IMR-90 (cell line): ENCODE data around the gene MAML2. TPM values are rescaled to one million over a fixed set of nuclear protein-coding genes. Genes with fewer than 3 reads are reported as not detected.

Source experiments
- ATAC-seq: fragments of 200-7000 bp; cut with Tn5 transposase; 2 replicates; pipeline ENCODE4 v1.9.1; 2020; ENCODE audit warnings: low read depth, mild to moderate bottlenecking, moderate library complexity
- BruUV-seq: library from RNA; stranded (reverse); fragments of 400-500 nt; replicated peaks from 2 replicates; lab custom pipeline; 2021; lab: Mats Ljungman, UMichigan
- CTCF ChIA-PET: fragments of 300-600 bp; formaldehyde crosslinking; extraction: SDS; loops from one replicate; lab custom pipeline; 2021; ENCODE audit warnings: antibody characterized with exemption; lab: Yijun Ruan, JAX
- POLR2A ChIA-PET: fragments of 300-600 bp; sonication (Branson Sonifier 250); formaldehyde crosslinking; loops from one replicate; lab custom pipeline; 2022; ENCODE audit warnings: antibody characterized with exemption; ENCODE audit not compliant: unreplicated experiment; lab: Charles Lee
- DNase-seq: peaks from one replicate; pipeline ENCODE4 v3.0.0; 2013
- H2AFZ ChIP-seq: replicated peaks from 2 replicates; pipeline ENCODE3; 2013; ENCODE audit warnings: low read length, mild to moderate bottlenecking; ENCODE audit not compliant: poor library complexity
- H2AK5ac ChIP-seq: 2 replicates; pipeline ENCODE4 v1.6.1; 2013; ENCODE audit warnings: low read depth, low read length, inconsistent platforms
- H2AK9ac ChIP-seq: replicated peaks from 2 replicates; pipeline ENCODE3; 2013; ENCODE audit warnings: mild to moderate bottlenecking, low read depth, low read length, moderate library complexity; ENCODE audit not compliant: poor library complexity
- H2BK120ac ChIP-seq: 2 replicates; pipeline ENCODE4 v1.6.1; 2013; ENCODE audit warnings: low read depth, low read length, inconsistent platforms
- H2BK15ac ChIP-seq: 3 replicates; pipeline ENCODE4 v1.6.1; 2013; ENCODE audit warnings: low read depth, low read length, inconsistent platforms
- H2BK20ac ChIP-seq: 2 replicates; pipeline ENCODE4 v1.6.1; 2013; ENCODE audit warnings: low read depth, mild to moderate bottlenecking, inconsistent platforms, low read length, moderate library complexity
- H2BK5ac ChIP-seq: 2 replicates; pipeline ENCODE4 v1.6.1; 2013; ENCODE audit warnings: mild to moderate bottlenecking, low read depth, low read length, inconsistent platforms; ENCODE audit not compliant: poor library complexity, severe bottlenecking
- H3K14ac ChIP-seq: replicated peaks from 2 replicates; pipeline ENCODE4 v1.6.1; 2013; ENCODE audit warnings: low read depth, low read length, inconsistent platforms
- H3K18ac ChIP-seq: 2 replicates; pipeline ENCODE4 v1.6.1; 2013; ENCODE audit warnings: low read depth, low read length, control low read depth
- H3K23ac ChIP-seq: 2 replicates; pipeline ENCODE4 v1.6.1; 2013; ENCODE audit warnings: low read depth, low read length, inconsistent platforms
- H3K27ac ChIP-seq: 2 replicates; pipeline ENCODE4 v1.5.1; 2013; ENCODE audit warnings: mild to moderate bottlenecking, control low read depth, low read length; ENCODE audit not compliant: insufficient read depth
- H3K27me3 ChIP-seq: 2 replicates; pipeline ENCODE4 v1.6.1; 2013; ENCODE audit warnings: low read length; ENCODE audit not compliant: control insufficient read depth, insufficient read depth
- H3K36me3 ChIP-seq: 2 replicates; pipeline ENCODE4 v1.6.1; 2013; ENCODE audit warnings: low read length, mixed read lengths; ENCODE audit not compliant: control insufficient read depth, insufficient read depth
- H3K4ac ChIP-seq: 2 replicates; pipeline ENCODE4 v1.6.1; 2013; ENCODE audit warnings: low read depth, low read length, inconsistent platforms
- H3K4me1 ChIP-seq: 2 replicates; pipeline ENCODE4 v1.6.1; 2013; ENCODE audit warnings: low read length, mixed read lengths; ENCODE audit not compliant: control insufficient read depth, insufficient read depth
- H3K4me2 ChIP-seq: 2 replicates; pipeline ENCODE4 v1.6.1; 2013; ENCODE audit warnings: low read depth, mild to moderate bottlenecking, control low read depth, low read length, moderate library complexity
- H3K4me3 ChIP-seq: 2 replicates; pipeline ENCODE4 v1.5.1; 2013; ENCODE audit warnings: low read depth, mild to moderate bottlenecking, control low read depth, low read length, moderate library complexity; ENCODE audit not compliant: insufficient read depth
- H3K56ac ChIP-seq: 2 replicates; pipeline ENCODE4 v1.6.1; 2013; ENCODE audit warnings: low read length, inconsistent platforms; ENCODE audit not compliant: insufficient read depth; ENCODE audit errors: extremely low read depth
- H3K79me1 ChIP-seq, 2 experiments: 2 replicates each; pipeline ENCODE4 v1.6.1; 2013; ENCODE audit warnings: low read length in 2 of 2, inconsistent platforms in 1 of 2, low read depth in 1 of 2
- H3K9ac ChIP-seq: 2 replicates; pipeline ENCODE4 v1.6.1; 2013; ENCODE audit warnings: low read depth, low read length, control low read depth
- H3K9me1 ChIP-seq: 2 replicates; pipeline ENCODE4 v1.6.1; 2013; ENCODE audit warnings: low read length, inconsistent platforms; ENCODE audit not compliant: insufficient read depth
- H3K9me3 ChIP-seq: 2 replicates; pipeline ENCODE4 v1.6.1; 2013; ENCODE audit warnings: low read length; ENCODE audit not compliant: control insufficient read depth, insufficient read depth
- H4K20me1 ChIP-seq: 2 replicates; pipeline ENCODE4 v1.6.1; 2013; ENCODE audit warnings: low read length, inconsistent platforms; ENCODE audit not compliant: insufficient read depth
- H4K5ac ChIP-seq: 2 replicates; pipeline ENCODE4 v1.6.1; 2013; ENCODE audit warnings: mild to moderate bottlenecking, low read depth, low read length, control low read depth
- H4K8ac ChIP-seq, 2 experiments: 2 replicates each; pipeline ENCODE4 v1.6.1; 2013; ENCODE audit warnings: low read depth in 2 of 2, low read length in 2 of 2, control low read depth in 1 of 2, inconsistent platforms in 1 of 2
- H4K91ac ChIP-seq: 2 replicates; pipeline ENCODE4 v1.6.1; 2013; ENCODE audit warnings: low read depth, low read length, inconsistent platforms; ENCODE audit not compliant: insufficient read depth
- CHD1 ChIP-seq: IDR thresholded peaks from 2 replicates; pipeline ENCODE4 v1.6.1; 2012; ENCODE audit warnings: low read depth, low read length, improper control_type of control experiment
- ELK1 ChIP-seq: fragments of 150-350 bp; IDR thresholded peaks from 2 replicates; pipeline ENCODE4 v1.6.1; 2016; ENCODE audit warnings: low read depth, mild to moderate bottlenecking, low read length, moderate library complexity, borderline replicate concordance
- RCOR1 ChIP-seq: IDR thresholded peaks from 2 replicates; pipeline ENCODE4 v1.6.1; 2012; ENCODE audit warnings: mild to moderate bottlenecking, low read length, improper control_type of control experiment; ENCODE audit not compliant: insufficient replicate concordance
- RFX5 ChIP-seq: IDR thresholded peaks from 2 replicates; pipeline ENCODE4 v1.8.0; 2012; ENCODE audit warnings: low read depth, mild to moderate bottlenecking, low read length, moderate library complexity
- USF2 ChIP-seq: fragments of 150-350 bp; IDR thresholded peaks from 2 replicates; pipeline ENCODE4 v1.6.1; 2017; ENCODE audit warnings: mild to moderate bottlenecking, antibody characterized with exemption, low read length, low read depth
- WGBS, 2 experiments: methylation state at CpG; one replicate each; pipeline versions ENCODE4 v1.1.5 to v1.1.7; 2013; ENCODE audit warnings: missing lambda C conversion rate in 2 of 2; ENCODE audit not compliant: insufficient read length in 1 of 2; ENCODE audit errors: extremely low coverage in 2 of 2; 5-methylcytosine and 5-hydroxymethylcytosine counted together
- dilution Hi-C: fragments of 300-500 bp; cut with HindIII; formaldehyde crosslinking; loops from one replicate; pipeline ENCODE4 v1.14.3; 2018; ENCODE audit warnings: low sequenced_read_pairs; ENCODE audit not compliant: unreplicated experiment
- in situ Hi-C: fragments of 300-500 bp; cut with MboI; formaldehyde crosslinking; loops from 3 replicates; pipeline ENCODE4 v1.14.3; 2019; ENCODE audit warnings: low sequenced_read_pairs, inconsistent platforms, mixed read lengths
- intact Hi-C: fragments of 100-400 bp; cut with micrococcal nuclease; formaldehyde crosslinking; loops from 2 replicates; pipeline ENCODE4 v1.10.0; 2022
- polyA plus RNA-seq, 3 experiments: library from polyadenylated mRNA; depleted of rRNA; stranded (reverse); fragments of >200 nt; gene quantifications; 2 replicates each; pipeline ENCODE4 v1.2.3, GENCODE V29; 2012; ENCODE audit warnings: low replicate concordance in 1 of 3
- total RNA-seq: library from RNA; depleted of rRNA; stranded (reverse); fragments of >200 nt; gene quantifications from 2 replicates; pipeline ENCODE4 v1.2.3, GENCODE V29; 2012

Gene MAML2
- total and polyA plus RNA-seq, 2 of the 4 experiments (the other 2 are of a cell fraction): 15.0 to 19.5 TPM

GRCh38 chr11:96280444-96280843 lies 62.6 kb downstream of the MAML2 start:
- Histone ChIP-seq H3K18ac (peak overlapping the region; percentile 78; the same call in 1 of the 2 replicates), H3K14ac (no peak overlapping the region; the same call in 1 of the 2 replicates), H2BK5ac (peak overlapping the region; percentile 64), H3K4me1 (peaks cover 14% of the 10 kb centered on the region; the same call in 1 of the 2 replicates), H3K79me1 (peaks cover 12 to 65% of the 10 kb centered on the region in 2 experiments), H4K8ac (no peak overlapping the region), H3K4ac (no peak overlapping the region; the same call in 1 of the 2 replicates), H4K91ac (no peak overlapping the region), H2AK5ac (peak overlapping the region; percentile 56), H3K9ac (no peak overlapping the region; the same call in 1 of the 2 replicates), H3K27ac (no peak overlapping the region), H3K23ac (no peak overlapping the region), H3K9me1 (peaks cover 15% of the 10 kb centered on the region), H3K36me3 (no peaks in the 10 kb centered on the region), H4K20me1 (peaks cover 8% of the 10 kb centered on the region), H4K5ac (no peak overlapping the region), H3K56ac (no peak overlapping the region), H3K9me3 (no peaks in the 10 kb centered on the region), H3K4me3 (no peak overlapping the region), H2AFZ (no peak overlapping the region), H2BK120ac (no peak overlapping the region), H2BK20ac (no peak overlapping the region), H3K27me3 (no peaks in the 10 kb centered on the region), H3K4me2 (no peak overlapping the region), H2AK9ac (no peak overlapping the region), H2BK15ac (no peak overlapping the region)
- ChIA-PET POLR2A (no interaction called here), CTCF (interaction anchor here (0.6 kb wide), 1 partner anchor 42 kb away, joined by 4 read pairs; no protein-coding TSS in a partner anchor)
- dilution Hi-C loops: no loop called here
- ATAC-seq (no peak), DNase-seq (no peak)
- in situ Hi-C loops: no loop called here
- TF ChIP-seq CHD1 (no peak), RCOR1 (no peak), ELK1 (no peak), RFX5 (no peak), USF2 (no peak)
- no TSS peak for BruUV-seq
- no CpG with 5 or more reads among the region's 1 CpG for WGBS, 2 experiments
- intact Hi-C loops: no loop called here
